Activated T-cell treated with anti-CD3 and anti-CD28 coated beads for 4 hours (primary cell): ENCODE data around the gene GABRR1.

Experiments
- DNase-seq: peaks from one replicate; pipeline ENCODE4 v3.0.0-alpha.2; 2020

The GABRR1 gene

DNA sequence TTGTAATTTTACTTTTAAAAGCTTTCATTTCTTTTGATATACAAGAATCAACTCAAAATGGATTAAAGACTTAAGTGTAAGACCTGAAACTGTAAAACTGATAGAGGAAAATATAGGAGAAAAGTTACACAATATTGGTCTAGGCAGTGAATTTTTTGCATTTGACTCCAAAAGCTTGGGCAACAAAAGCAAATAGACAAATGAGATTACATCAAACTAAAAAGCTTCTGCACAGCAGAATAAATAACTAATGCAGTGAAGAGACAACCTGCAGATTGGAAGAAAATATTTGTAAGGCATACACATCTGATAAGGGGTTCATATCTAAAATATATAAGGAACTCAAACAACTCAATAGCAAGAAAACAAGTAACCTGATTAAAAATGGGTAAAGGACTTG is 3.0 kb downstream of the GABRR1 start:
- DNase-seq, result no peak

DNA sequence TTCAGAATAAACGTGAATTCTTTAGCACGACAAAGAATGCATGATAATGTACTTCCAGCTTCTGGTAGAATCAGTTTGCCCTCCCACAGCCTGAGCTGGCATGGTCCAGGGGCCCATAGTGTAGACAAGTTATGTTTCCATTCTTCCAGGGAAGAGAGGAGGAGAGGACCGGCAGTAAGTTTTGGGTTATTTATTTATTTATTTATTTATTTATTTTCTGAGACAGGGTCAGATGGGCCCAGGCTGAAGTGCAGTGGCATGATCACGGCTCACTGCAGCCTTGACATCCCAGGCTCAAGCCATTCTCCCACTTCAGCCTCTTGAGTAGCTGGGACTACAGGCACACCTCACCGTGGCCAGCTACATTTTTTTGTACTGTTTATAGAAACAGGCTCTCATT is 4.7 kb downstream of the GABRR1 start:
- no peak for DNase-seq

DNA sequence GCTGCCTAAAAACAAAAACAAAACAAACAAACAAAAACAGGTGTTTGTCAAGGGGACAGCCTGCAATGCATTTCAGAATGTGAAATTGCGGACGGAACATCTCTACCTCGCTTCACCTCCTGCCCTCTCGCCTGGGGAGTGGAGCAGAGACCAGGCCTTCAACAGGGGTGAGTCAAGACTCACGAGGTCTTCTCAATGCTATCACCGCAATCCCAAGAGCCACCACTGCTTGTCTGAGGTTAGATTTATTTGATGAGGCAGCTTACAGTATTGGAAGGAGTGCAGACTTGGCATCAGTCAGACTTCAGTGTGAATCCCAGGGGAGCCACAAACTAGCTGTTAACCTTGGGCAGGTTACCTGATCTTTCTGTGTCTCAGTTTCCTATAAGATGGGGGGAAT is 7.7 kb downstream of the GABRR1 start:
- DNase-seq, result no peak

DNA sequence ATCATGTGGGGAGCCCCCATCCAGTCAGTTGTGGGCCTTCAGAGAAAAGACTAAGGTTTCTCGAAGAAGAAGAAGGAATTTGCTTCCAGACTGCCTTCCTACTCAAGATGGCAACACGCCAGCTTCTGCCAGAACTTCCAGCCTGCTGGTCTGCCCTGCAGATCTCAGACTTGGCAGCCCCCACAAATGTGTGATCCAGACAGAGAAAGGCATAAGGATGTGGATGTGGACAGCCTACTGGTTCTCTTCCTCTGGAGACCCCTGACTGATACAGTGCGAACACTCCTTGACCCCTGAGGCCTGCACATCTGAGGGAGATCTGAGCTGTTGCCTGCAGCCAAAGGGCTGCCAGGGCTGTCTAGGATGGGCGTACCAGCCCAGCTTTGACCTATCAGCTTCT is 8.6 kb downstream of the GABRR1 start:
- DNase-seq, result no peak

DNA sequence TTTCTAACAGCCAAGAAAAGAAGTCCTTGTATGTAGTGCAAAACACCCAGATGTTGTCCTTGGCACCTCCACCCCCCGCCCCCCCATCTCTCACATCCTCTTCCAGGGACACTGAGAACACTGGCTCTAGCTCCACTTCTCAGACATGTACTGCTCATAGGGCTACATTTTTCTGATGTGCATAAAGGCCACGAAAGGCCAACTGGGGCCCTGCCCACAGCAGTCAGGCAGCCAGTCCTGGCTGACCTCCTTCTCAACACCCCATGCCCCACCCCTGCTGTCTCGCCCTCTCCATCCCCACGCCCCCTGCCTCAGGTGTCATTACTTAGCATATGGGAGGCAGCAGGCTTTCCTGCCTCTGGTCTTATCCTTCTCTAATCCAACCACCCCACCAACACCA is 11.3 kb downstream of the GABRR1 start:
- DNase-seq, result no peak

DNA sequence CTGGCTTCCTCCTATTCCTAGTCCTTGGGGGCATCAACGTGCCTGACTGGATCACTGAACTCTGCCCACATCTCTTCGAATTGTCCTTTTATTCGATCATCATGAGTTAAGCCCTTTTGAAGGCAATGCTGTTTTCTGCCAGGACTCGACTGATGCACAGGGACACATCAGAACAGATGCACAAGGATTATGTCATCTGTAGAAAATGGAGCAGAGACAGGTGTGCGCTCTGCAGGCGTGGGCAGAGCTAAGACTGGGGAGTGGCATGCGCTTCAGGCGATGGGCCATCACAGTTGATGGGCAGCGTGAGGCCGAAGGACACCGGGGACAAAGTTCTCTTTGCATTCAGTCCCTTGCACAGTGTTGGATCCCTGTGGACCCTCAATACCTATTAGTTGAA is 13.1 kb downstream of the GABRR1 start:
- no peak for DNase-seq

DNA sequence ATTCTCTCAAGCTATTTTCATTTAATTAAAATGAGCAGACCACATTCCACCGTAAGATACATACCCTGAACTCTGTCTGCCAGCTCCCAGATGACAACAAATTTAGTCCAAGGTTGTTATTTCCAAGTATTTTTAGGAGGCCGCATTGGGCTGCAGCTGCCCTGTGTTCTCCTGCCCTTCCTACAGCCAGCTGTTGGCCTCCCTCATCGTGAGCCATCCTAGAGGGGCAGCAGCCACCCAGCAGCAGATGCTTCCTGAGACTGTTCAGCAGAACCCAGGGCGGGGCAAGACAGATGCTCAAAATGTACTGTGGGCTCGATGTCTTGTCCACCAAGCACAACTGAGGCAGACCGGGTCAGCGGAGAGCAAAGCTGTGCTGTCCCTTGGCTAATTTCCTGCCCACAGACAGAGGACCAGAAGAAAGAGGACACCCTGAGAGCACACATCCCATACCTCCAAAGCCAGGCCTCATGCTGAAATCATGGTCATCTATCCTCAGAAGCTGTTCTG is 16.4 kb downstream of the GABRR1 start:
- DNase-seq, result no peak

DNA sequence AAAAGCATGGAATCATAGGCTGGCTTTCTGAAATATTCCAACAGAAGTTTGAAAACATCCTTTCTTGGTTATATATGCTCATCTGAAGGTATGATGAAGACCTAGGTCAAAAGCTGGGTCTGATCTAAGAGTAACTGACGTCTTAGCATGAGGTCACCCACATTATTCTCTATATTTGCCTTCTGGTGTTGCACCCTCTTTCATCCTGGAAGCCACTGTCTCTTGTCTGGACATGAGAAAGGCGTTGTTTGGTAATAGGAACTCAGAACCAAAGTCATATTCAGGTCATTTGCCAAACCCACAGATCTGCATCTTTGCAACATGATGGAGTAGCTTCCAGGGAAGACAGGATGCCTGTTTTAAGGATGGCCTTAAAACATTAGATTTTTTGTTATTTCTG is 17.6 kb downstream of the GABRR1 start:
- DNase-seq, result no peak

DNA sequence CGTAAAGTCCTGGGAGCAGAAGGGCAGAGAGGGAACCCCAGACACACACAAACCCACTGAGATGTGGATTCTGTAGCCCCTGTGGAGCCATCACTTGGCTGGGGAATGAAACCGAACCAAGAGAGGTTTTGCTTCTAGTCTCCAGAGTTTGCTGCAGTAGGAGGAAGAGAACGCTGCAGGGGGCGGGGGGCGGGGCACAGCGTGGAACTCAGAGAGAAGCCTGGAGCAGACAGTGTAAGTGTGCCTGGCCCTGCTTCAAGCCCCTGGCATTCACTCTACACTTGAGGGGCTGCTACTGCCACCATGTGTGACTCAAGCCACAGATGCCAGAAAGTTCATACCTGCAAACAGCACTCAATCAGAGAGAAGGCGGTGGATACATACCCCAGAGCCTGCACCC is 18.9 kb downstream of the GABRR1 start:
- no peak for DNase-seq

DNA sequence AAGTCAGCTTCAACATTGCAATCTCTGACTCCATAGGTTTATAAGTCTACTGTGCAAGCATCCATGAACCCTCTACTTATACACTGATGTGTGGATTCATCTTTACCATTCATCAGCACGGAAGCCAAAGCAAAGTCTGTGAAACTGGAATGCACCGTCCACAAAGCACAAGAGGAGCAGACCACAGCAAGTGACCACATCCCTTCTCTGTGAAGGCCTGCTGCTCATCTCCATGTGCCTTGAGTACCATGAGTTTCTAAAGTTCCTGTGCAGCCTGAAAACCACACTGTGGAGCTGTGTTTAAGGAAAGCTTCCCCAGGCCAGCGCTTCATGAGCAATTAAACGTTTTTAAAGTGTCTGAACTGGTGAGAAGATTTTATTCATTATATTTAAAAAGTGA is 20.0 kb downstream of the GABRR1 start:
- DNase-seq, result no peak

DNA sequence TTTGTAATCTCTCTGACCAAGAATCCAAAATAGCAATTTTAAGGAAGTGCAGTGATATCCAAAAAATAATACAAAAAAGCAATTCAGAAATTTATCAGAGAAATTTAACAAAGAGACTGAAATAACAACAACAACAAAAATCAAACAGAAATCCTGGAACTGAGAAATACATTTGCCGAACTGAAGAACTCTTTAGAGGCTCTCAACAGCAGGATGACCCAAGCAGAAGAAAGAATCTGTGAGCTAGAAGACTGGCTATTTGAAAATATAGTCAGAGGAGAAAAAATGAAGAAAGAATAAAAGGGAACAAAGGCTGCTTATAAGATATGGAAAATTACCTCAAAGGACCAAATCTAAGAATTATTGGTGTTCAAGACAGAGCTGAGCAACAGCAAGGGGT is 22.6 kb downstream of the GABRR1 start:
- DNase-seq, result no peak

DNA sequence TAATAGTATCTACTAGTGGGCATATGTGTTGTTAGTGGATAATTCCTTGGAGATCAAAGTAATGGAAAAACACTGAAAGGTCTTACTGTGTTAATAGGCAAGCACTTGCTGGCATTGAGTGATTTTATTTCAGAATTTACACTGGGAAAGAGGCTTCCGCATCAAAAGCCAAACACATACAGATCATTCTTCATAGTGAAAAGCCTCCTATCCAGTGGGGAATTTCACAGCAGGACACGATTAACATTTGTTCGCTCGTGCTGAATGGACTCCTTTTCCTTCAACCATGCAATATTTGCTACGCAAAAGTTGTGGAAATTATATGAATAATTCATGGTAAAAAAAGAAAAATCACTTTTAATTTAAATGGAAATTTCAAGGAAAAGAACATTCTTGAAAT is 26.4 kb downstream of the GABRR1 start:
- no peak for DNase-seq

DNA sequence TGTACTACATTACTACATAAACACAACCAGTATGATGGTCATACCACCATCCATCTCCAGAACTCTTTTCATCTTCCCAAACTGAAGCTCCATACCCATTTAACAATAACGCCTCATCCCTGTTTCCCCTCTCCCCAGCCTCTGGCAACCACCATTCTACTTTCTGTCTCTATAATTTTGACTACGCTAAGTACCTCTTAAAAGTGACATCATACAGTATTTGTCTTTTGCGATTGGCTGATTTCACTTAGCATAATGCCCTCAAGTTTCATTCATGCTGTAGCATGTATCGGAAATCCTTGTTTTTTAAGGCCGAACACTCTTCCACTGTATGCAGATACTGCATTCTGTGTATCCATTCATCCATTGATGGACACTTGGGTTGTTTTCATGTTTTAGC is 29.7 kb downstream of the GABRR1 start:
- no peak for DNase-seq

DNA sequence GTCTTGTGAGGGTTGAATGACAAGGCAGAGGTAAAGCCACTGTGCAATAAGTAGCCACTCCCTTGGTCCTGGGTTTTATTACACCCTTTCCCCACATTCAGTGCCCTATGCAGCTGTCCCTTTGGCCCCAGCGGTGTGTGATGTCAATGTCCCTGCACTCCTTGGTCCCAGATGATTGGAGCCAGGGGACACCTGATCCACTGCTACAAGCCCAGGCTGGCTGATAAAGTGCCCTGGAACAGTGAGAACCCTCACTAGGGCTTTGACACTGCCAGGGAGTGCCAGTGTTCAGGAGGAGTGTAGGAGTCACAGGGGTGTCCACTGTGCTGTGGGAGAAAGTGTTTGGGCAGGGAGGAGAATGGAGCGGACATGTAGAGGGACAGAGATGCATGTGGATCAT is 30.4 kb downstream of the GABRR1 start:
- DNase-seq, result no peak

DNA sequence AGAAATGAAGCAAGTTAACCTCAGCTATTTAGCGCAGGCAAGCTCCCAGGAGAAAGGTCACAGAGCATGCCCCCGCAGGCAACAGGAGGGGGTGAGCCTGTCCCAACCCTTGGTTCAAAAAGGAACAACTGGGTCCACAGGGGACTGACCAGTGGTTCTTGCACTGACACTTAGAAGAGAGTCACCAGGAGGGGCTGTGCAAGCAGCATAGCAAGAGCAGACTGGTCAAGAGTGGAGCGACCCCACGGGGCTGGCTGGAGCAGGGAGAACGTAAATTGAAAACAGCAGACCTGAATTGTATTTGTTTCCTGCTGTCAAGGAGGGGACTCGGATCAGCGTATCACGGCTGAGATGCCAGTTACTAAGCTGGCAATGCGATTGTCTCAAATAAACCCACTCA is 32.8 kb downstream of the GABRR1 start:
- DNase-seq, result no peak

DNA sequence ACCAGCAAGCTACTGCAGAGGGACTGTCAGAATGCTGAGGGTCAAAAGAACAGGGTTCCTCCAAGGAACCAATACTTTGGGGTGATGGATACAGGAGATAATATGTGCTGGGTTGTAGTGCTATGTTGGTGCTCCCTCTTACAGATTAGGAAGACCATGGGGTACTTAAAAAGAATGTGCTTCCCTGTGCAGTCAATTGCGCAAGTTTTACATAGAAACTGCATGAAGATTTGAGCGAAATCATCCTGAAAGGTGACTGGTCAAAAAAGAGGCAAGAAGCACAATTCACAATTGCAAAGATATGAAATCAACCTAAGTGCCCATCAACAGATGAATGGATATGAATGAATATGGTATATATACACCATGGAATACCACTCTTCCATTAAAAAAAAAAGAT is 33.9 kb downstream of the GABRR1 start:
- DNase-seq, result no peak

DNA sequence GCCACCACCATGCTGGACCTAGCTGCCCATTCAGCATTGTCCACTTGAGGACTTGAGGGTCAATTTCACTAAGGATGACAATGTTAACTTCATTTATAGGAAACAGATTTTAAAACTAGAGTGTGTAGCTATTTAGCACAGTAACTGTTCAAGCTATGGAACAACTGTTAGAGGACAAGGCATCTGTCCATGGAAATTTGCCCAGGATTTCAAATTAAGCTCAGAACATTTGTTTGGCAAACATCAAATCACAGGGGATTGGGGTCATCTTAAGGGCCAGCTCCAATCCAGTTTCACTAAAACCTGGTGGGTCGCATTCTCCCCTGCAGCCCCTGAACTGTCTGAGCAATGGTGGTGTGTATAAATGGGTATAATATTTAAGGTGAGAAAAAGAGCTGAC is 36.2 kb downstream of the GABRR1 start:
- DNase-seq, result no peak

DNA sequence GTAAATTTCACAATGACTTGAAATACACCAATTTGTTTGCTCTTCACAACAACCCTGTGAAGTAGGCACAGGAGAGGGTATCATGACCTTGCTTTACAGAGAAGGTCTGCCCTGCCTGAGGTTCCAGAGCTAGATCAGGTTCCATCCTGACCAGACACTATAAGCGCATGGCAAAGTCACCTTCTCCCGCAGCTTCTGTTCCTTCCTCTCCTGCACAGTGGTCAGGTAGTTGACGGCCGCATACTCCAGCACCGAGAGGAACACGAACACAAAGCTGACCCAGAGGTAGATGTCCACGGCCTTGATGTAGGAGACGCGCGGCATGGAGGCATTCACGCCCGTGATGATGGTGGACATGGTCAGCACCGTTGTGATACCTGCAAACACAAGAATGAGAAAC is 37.0 kb downstream of the GABRR1 start:
- DNase-seq, result no peak

DNA sequence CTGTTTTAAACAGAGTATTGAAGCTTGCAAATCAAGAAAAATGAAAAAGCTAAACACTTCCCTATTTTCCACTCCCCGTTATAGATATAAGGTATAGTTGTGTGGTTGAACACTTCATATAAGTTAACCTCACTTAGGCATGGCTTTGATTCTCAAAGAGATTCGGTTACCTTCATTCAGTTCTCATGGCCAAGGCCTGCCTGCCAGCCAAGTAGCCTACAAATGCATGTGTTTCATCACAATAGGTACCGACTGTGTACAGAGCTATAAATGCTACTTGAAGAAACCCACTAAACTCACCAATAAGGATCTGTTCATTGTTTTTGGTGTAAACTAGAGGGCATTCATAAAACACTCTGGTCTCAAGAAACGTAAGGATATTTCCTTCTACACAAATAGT is 43.5 kb downstream of the GABRR1 start:
- DNase-seq, result no peak

DNA sequence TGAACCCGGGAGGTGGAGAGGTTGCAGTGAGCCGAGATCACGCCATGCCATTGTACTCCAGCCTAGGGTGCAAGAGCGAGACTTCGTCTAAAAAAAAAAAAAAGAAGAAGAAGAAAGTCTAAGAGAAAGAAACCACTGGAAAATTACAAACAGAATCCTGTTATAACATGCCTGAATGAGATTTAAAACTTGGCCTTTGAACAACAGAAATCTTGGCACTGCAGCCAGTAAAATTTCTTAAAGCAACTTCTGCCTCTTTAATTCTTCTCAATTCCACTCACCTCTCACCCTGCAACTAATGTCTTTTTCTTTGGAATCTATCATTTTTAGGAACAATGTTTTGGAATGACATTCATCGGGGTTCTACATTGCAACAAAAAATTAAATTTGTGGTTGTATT is 45.0 kb downstream of the GABRR1 start:
- DNase-seq, result no peak

DNA sequence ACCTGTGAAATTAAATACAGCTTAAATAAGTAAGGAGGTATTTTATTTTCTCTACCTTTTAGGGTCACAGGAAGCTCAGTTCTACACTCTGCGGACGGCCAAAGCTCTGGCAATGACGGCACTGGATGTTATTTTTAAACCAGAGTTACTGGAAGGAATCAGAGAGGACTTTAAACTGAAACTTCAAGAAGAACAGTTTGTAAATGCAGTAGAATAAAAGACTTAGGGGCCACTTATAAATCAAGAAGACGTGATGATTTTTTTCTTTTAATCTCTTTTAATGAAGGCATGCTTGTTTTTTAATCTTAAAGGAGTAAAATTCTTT is 55.1 kb downstream of the GABRR1 start:
- no peak for DNase-seq

DNA sequence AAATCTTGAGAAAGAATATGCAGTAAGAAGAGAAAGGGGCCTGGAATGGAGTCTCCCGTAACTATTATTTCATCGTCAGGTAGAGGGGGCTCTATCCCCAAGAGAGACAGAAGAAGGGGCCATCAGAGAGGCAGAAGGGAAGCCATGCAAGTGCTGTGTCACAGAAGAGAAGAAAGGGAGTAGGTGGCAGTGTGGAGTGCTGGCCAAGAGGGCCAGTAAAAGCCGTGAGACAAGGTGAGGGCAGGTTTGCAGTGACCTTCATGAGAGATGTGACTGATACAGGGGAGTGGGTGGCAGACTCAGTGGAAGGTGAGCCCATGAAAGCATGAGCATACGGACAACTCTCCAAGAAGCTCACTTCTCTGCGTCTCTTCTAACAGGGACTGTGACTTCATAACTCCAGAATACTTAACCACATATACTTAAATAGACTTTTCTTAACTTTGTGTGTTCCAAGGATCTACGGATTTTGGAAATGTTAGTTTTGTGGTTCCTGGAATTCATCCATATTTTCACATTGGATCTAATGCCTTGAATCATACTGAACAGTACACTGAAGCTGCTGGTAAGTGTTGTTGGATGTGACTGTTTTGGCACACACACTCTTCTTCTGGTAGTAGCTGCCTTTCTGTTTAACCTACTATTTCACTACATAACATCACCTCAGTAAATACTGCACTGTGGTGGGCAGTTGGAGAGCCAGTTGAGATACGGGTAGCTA is 55.7 kb downstream of the GABRR1 start:
- DNase-seq, result no peak

DNA sequence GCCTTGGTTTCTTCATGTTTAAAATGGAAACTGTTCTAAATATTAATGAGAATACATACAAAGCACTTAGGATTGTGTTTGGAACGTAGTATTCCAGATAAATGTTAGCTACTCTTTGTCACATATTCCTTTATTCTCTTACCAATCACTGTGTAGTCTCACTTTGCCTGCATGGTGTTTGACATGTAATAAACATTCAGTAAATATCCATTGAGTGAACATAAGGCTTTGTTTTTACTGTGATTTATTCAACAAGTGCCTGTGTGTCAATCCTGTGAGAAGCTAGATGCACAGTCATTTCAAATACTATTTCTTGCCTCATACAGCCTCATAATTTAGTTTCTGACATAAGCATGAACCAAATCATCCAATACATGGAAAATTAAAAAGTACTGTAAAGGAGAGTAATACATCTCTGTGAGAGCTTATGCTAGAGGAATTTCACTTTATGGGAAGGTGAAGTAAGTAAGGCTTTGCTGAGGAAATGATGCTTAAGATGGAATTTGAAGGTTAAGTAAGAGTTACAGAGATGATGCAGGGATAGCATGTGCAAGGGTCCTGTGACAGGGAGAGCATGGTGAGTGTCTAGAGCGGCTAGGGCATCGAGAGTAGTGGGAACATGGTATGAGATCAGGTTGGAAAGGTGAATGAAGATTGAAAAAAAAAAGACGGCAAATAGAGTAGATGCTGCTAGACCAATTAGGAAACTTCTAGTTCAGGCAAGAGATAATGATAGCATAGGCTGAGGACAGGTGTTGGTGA is 56.6 kb downstream of the GABRR1 start:
- no peak for DNase-seq

DNA sequence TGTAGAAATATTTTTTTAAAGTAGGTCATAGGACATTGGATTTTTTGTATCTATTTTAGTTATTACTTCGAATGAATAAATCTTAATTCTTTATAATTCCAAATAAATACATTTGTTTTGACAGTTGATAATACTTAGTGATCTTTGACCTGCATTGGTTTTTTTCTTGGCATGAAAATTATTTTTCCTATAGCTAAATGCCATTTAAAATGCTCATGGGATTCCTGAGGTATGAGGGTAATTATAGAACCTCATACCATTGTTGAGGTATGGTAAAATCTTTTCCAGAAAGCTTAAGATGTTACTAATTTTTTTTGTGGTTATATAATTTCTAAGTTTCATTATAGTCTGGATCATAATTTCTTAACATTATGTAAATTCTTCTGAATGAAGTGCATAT is 63.0 kb downstream of the GABRR1 start:
- DNase-seq, result no peak
